Upper lobe of left lung (tissue), 6 donors: ENCODE measurements around the gene RPP14. TPM values are rescaled to one million over a fixed set of nuclear protein-coding genes. Genes with fewer than 3 reads are reported as not detected.

ENCODE experiments used
- ATAC-seq, 2 donors: fragments of 200-7000 bp; cut with Tn5 transposase; one replicate each; pipeline ENCODE4 v1.9.1; 2022; ENCODE audit warnings: mild to moderate bottlenecking in 2 of 2, moderate library complexity in 2 of 2; ENCODE audit not compliant: low FRiP score in 2 of 2
- DNase-seq, 2 donors: peaks; one replicate each; pipeline ENCODE4 v3.0.0-alpha.2; 2019 to 2020
- H3K27ac ChIP-seq, 4 donors: fragments of 200-600 bp; sonication (generic); one replicate each; pipeline ENCODE4 v1.5.1; 2016 to 2019
- H3K27me3 ChIP-seq, 4 donors: fragments of 200-600 bp; sonication (generic); one replicate each; pipeline ENCODE4 v1.5.1; 2017 to 2019
- H3K36me3 ChIP-seq, 4 donors: fragments of 200-600 bp; sonication (generic); one replicate each; pipeline ENCODE4 v1.5.1; 2016 to 2019
- H3K4me1 ChIP-seq, 4 donors: fragments of 200-600 bp; sonication (generic); one replicate each; pipeline ENCODE4 v1.5.1; 2018 to 2019
- H3K4me3 ChIP-seq, 4 donors: fragments of 200-600 bp; sonication (generic); one replicate each; pipeline ENCODE4 v1.5.1; 2017 to 2019; ENCODE audit warnings: mild to moderate bottlenecking in 2 of 4, moderate library complexity in 1 of 4
- H3K9me3 ChIP-seq, 4 donors: fragments of 200-600 bp; sonication (generic); one replicate each; pipeline ENCODE4 v1.5.1; 2018 to 2019
- EP300 ChIP-seq, 4 donors: sonication (generic); formaldehyde crosslinking; IDR thresholded peaks; one replicate each; pipeline ENCODE4 v1.5.1; 2017; ENCODE audit warnings: antibody characterized with exemption in 4 of 4, control low read depth in 2 of 4
- POLR2A ChIP-seq, 4 donors: fragments of 450-650 bp; IDR thresholded peaks; one replicate each; pipeline ENCODE4 v1.5.1; 2016 to 2017; ENCODE audit warnings: antibody characterized with exemption in 4 of 4, mild to moderate bottlenecking in 2 of 4
- POLR2AphosphoS5 ChIP-seq, 2 donors: sonication (generic); formaldehyde crosslinking; IDR thresholded peaks; one replicate each; pipeline ENCODE4 v1.5.1; 2017; ENCODE audit warnings: antibody characterized with exemption in 2 of 2
- WGBS, 2 donors: methylation state at CpG; one replicate each; pipeline ENCODE4 v1.1.5; 2017 to 2018; 5-methylcytosine and 5-hydroxymethylcytosine counted together
- total RNA-seq, 6 donors: library from RNA; depleted of rRNA in 4 of 6; stranded (reverse); fragments of >200 nt in 4 of 6; gene quantifications; one replicate each; pipeline versions ENCODE4 v1.1.0 to v1.2.1, GENCODE V29; 2016 to 2021
- TF ChIP-seq, protein P1 (sequence below), 6 experiments: fragments of 450-650 bp in 4 of 6; fragments of 200-600 bp in 2 of 6; sonication (generic) in 2 of 6; IDR thresholded peaks; one replicate each; pipeline ENCODE4 v1.5.1; 2016 to 2019; ENCODE audit warnings: antibody characterized with exemption in 6 of 6
- donor health status: DM: no; HTN: no; CAD: no; lungs with moderate emphysema.
- donor health status: DM: no; HTN: yes; CAD: no; lungs with severe emphysema.

RPP14 gene
- total RNA-seq, 6 donors from 2014 or later = 6.3 to 11.0 (median 9.4) TPM

DNA sequence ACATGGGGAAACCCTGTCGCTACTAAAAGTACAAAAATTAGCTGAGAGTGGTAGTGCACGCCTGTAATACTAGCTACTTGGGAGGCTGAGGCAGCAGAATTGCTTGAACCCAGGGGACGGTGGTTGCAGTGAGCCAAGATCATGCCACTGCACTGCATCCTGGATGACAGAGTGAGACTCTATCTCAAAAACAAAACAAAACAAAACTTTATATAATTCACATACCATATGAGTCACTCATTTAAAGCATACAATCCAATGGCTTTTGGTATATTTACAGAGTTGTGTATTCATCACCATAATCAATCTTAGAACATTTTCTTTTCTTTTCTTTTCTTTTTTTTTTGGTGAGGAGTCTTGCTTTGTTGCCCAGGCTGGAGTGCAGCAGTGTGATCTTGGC lies 35.3 kb downstream of the RPP14 start:
- Histone ChIP-seq H3K4me1 (peaks cover 3 to 10% (median 8%) of the 10 kb centered on the region in 4 donors), H3K4me3 (no peak overlapping the region), H3K27ac (no peak overlapping the region), H3K36me3 (peaks cover 0 to 15% (median 5%) of the 10 kb centered on the region in 4 donors), H3K27me3 (no peaks in the 10 kb centered on the region), H3K9me3 (no peaks in the 10 kb centered on the region)
- DNase-seq = no peak
- WGBS, 2 donors = 89 to 91% methylated on average over 3 of the region's 3 CpGs
- TF ChIP-seq EP300 (IDR thresholded peaks at IDR 0.05) = no peak
- TF ChIP-seq POLR2AphosphoS5 (IDR thresholded peaks at IDR 0.05) = no peak
- TF ChIP-seq, protein P1, sequence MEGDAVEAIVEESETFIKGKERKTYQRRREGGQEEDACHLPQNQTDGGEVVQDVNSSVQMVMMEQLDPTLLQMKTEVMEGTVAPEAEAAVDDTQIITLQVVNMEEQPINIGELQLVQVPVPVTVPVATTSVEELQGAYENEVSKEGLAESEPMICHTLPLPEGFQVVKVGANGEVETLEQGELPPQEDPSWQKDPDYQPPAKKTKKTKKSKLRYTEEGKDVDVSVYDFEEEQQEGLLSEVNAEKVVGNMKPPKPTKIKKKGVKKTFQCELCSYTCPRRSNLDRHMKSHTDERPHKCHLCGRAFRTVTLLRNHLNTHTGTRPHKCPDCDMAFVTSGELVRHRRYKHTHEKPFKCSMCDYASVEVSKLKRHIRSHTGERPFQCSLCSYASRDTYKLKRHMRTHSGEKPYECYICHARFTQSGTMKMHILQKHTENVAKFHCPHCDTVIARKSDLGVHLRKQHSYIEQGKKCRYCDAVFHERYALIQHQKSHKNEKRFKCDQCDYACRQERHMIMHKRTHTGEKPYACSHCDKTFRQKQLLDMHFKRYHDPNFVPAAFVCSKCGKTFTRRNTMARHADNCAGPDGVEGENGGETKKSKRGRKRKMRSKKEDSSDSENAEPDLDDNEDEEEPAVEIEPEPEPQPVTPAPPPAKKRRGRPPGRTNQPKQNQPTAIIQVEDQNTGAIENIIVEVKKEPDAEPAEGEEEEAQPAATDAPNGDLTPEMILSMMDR (IDR thresholded peaks at IDR 0.05) = no peak
- no peak for TF ChIP-seq POLR2A (IDR thresholded peaks at IDR 0.05)
- no peak for ATAC-seq

DNA sequence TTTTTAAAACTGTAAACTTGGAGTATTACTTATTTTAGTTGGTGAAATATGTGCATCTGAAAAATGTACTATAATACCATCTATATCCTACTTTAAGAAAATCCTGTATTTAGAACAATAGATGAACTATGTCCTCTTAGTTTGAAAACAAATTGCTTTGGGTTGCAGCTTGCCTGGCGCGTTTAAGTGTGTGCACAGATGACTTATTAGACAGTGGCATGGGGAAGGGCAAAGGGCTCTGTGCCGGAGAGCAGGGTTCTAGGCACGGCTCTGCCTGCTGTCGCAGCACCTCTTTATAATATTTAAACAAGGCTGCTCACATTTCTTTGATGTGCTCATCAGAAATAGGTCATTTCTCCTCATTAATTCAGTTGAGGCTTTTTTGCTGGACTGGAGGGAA lies 36.6 kb downstream of the RPP14 start:
- DNase-seq (no peak), ATAC-seq (no peak)
- Histone ChIP-seq H3K36me3 (peaks cover 0 to 15% (median 5%) of the 10 kb centered on the region in 4 donors), H3K4me1 (peaks cover 0 to 13% (median 2%) of the 10 kb centered on the region in 4 donors), H3K27ac (no peak overlapping the region), H3K27me3 (no peaks in the 10 kb centered on the region), H3K4me3 (no peak overlapping the region), H3K9me3 (no peaks in the 10 kb centered on the region)
- no peak for TF ChIP-seq EP300 (IDR thresholded peaks at IDR 0.05)
- TF ChIP-seq, protein P1 (IDR thresholded peaks at IDR 0.05) = no peak
- TF ChIP-seq POLR2AphosphoS5 (IDR thresholded peaks at IDR 0.05) = no peak
- no peak for TF ChIP-seq POLR2A (IDR thresholded peaks at IDR 0.05)
- 74 to 81% methylated on average over 5 of the region's 5 CpGs for WGBS, 2 donors

DNA sequence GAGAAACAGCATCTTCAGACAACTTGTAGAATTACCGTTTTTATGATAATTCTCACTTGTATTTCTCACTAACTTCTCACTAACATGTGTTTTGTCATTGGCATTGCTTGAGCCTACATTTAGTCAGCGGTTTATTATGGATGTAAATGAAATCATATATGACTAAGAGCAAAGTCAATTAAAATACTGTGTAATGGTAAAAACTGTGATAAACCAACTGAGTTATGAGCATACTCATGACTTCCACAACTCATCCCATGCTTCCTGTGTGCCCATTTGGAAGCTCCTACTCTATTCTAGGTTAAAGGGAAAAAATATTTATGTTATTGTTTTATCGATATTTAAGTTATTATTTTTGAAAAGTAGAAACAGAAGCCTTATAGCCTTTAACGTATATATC lies 39.4 kb downstream of the RPP14 start:
- Histone ChIP-seq H3K9me3 (no peaks in the 10 kb centered on the region), H3K27ac (no peak overlapping the region), H3K27me3 (no peaks in the 10 kb centered on the region), H3K4me1 (peaks cover 4 to 21% (median 10%) of the 10 kb centered on the region in 4 donors), H3K36me3 (peaks cover 0 to 12% (median 0%) of the 10 kb centered on the region in 4 donors), H3K4me3 (no peak overlapping the region)
- no peak for ATAC-seq
- WGBS, 2 donors = 95 to 97% methylated on average over 4 of the region's 4 CpGs
- TF ChIP-seq, protein P1 (IDR thresholded peaks at IDR 0.05) = no peak
- TF ChIP-seq POLR2A (IDR thresholded peaks at IDR 0.05) (no peak), EP300 (IDR thresholded peaks at IDR 0.05) (no peak), POLR2AphosphoS5 (IDR thresholded peaks at IDR 0.05) (no peak)
- DNase-seq = no peak

DNA sequence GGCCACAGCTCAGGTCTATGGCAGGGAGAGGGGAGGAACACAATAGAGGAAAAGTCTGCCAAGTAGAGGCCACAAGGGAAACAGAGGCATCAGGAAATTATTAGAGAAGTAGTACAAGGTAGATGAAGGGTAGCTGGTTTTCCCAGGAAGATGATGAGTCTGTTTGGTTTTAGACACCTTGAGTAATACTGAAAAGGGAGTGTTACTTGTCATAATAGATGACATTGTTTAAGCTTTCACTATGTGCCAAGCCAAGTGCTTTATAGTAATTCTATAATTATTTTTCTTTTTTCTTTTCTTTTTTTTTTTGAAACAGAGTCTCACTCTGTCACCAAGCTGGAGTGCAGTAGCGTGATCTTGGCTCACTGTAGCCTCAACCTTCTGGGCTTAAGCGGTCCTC lies 40.3 kb downstream of the RPP14 start:
- Histone ChIP-seq H3K27ac (no peak overlapping the region), H3K4me1 (peaks cover 4 to 23% (median 16%) of the 10 kb centered on the region in 4 donors)
- ATAC-seq = no peak

More for the DNA sequence above, 40.3 kb downstream of the RPP14 start:
- H3K36me3 ChIP-seq = peaks cover 0 to 7% (median 0%) of the 10 kb centered on the region in 4 donors
- no peak for DNase-seq
- WGBS, 2 donors = 50 to 92% methylated on average over 2 of the region's 2 CpGs
- H3K27me3 ChIP-seq = no peaks in the 10 kb centered on the region
- no peaks in the 10 kb centered on the region for H3K9me3 ChIP-seq
- TF ChIP-seq POLR2AphosphoS5 (IDR thresholded peaks at IDR 0.05) (no peak), EP300 (IDR thresholded peaks at IDR 0.05) (no peak), POLR2A (IDR thresholded peaks at IDR 0.05) (no peak)
- TF ChIP-seq, protein P1 (IDR thresholded peaks at IDR 0.05) = no peak
- no peak overlapping the region for H3K4me3 ChIP-seq
